ENCODE data around the gene GPR146. TPM values are rescaled to one million over a fixed set of nuclear protein-coding genes. Genes with fewer than 3 reads are reported as not detected.

GPR146 gene
- total RNA-seq, 2 donors from 2014 or later, result 9.4 to 14.3 TPM

GRCh38 chr7:1053816-1054370, 9.5 kb downstream of the GPR146 start:
- DNase-seq (ENCODE audit: low spot score), result no peak
- intact Hi-C loops (cut with DNase I), result no loop called here

GRCh38 chr7:1054438-1054837, 10.1 kb downstream of the GPR146 start:
- DNase-seq (ENCODE audit: low spot score), result no peak
- intact Hi-C loops (cut with DNase I), result no loop called here

DNA sequence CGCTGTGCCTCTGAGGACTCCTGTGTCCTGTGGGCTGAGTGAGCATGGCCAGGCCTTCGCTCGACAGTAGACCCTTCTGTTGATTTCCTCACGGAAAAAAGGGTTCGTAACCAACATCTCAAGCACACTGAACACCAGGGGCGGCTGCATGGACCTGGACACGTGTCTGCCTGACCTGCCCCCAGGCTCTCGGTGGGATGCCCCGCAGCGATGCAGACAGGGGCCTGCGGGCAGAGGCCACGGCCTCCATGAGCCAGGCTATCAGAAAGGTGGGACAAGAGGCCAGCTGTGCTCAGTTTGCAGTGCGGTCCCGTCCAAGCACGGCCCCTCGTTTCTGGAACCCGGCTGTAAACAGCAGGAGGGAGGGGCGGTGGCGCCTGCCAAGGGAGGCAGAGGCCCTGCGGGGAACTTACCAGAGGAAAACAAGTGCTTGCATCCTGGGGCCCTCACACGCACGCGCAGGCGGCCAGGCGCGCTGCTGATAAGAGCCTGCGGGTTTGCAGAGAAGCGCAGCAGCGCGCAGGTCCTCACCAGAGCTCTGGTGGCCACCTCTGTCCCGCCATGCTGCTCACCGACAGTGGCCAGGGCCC, 10.6 kb downstream of the GPR146 start:
- DNase-seq (ENCODE audit: low spot score), result peak; percentile 90

DNA sequence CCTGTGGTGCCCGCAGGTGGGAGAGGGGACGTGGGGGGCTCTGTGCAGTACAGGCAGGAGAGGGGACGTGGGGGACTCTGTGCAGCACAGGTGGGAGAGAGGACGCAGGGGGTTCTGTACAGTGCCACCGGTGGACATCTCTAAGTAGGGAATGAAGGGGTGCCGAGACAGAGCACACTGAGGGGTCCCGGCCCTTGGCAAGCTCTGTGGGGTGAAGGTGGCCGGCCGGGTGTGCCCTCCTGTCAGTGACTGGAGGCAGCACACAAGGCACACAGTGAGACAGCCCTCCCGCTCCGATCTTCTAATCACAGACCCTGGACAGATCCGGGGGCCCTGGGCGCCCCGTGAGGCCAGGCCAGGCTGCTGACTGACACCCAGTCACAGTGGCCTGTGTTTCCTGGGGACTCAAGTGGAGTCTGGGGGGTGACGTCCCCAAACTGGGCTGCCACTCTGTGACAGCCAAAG, 11.2 kb downstream of the GPR146 start:
- intact Hi-C loops (cut with DNase I), result no loop called here
- no peak for DNase-seq (ENCODE audit: low spot score)

More for the DNA sequence above, 10.6 kb downstream of the GPR146 start:
- intact Hi-C loops (cut with DNase I), result no loop called here

DNA sequence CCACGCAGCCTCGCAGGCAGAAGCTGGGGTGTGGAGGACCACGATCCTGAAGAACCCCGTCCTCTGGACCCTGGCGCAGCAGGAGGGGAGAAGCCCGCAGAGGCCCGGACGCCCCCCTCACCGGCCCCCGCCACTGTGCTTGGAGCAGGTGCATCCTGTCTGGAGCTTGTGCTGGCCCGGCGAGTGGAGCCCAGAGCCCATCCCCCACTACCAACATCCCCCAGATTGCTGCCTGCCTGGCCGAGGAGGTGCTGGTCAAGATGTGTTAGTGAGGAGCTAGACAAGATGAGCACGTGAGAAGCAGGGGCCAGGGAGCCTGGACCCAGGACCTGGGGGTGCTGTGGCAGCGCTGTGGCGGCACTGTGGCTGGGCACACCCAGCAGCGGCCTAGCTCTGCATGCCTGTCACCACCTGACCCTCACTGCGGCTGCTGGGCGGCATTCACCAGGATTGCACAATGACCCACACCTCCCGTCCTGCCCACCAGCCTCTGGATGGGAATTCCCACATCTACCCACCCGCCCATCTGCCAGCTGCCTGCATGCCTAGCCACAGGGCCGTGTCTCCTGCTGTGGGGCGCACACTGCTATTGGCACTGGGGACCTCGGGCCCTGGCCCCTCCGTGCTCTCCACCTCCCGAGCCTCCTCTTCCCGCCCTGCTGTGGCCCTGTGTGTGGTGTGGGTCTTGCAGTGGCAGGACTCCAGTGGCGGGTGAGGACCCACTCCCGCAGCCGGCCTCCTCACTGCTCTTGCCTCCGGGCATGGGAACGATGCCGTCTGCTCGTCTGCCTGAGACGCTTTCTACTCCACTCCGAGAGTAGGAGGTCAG, 11.8 kb downstream of the GPR146 start:
- intact Hi-C loops (cut with DNase I), result no loop called here
- DNase-seq (ENCODE audit: low spot score), result no peak

- intact Hi-C loops (cut with DNase I), result no loop called here
- no peak for DNase-seq (ENCODE audit: low spot score)
These were observed 12.6 kb downstream of the GPR146 start for GRCh38 chr7:1056785-1057410.

DNA sequence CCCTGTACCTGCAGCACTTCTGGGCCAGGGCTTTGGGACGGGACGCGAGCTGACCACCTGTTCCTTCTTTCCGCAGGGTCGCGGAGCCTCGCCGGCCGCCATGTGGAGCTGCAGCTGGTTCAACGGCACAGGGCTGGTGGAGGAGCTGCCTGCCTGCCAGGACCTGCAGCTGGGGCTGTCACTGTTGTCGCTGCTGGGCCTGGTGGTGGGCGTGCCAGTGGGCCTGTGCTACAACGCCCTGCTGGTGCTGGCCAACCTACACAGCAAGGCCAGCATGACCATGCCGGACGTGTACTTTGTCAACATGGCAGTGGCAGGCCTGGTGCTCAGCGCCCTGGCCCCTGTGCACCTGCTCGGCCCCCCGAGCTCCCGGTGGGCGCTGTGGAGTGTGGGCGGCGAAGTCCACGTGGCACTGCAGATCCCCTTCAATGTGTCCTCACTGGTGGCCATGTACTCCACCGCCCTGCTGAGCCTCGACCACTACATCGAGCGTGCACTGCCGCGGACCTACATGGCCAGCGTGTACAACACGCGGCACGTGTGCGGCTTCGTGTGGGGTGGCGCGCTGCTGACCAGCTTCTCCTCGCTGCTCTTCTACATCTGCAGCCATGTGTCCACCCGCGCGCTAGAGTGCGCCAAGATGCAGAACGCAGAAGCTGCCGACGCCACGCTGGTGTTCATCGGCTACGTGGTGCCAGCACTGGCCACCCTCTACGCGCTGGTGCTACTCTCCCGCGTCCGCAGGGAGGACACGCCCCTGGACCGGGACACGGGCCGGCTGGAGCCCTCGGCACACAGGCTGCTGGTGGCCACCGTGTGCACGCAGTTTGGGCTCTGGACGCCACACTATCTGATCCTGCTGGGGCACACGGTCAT, 13.3 kb downstream of the GPR146 start:
- intact Hi-C loops (cut with DNase I), result no loop called here
- DNase-seq (ENCODE audit: low spot score), result no peak

DNA sequence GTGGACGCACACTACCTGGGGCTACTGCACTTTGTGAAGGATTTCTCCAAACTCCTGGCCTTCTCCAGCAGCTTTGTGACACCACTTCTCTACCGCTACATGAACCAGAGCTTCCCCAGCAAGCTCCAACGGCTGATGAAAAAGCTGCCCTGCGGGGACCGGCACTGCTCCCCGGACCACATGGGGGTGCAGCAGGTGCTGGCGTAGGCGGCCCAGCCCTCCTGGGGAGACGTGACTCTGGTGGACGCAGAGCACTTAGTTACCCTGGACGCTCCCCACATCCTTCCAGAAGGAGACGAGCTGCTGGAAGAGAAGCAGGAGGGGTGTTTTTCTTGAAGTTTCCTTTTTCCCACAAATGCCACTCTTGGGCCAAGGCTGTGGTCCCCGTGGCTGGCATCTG, 14.0 kb downstream of the GPR146 start:
- intact Hi-C loops (cut with DNase I), result no loop called here
- DNase-seq (ENCODE audit: low spot score), result no peak

DNA sequence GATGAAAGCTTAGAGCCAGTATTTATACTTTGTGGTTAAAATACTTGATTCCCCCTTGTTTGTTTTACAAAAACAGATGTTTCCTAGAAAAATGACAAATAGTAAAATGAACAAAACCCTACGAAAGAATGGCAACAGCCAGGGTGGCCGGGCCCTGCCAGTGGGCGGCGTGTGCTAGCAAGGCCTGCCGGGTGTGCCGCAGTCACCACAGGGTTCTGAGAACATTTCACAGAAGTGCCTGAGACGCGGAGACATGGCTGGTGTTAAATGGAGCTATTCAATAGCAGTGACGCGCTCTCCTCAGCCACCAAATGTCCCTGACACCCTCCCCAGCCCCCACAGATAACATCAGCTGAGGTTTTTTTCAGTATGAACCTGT, 14.5 kb downstream of the GPR146 start:
- intact Hi-C loops (cut with DNase I), result no loop called here
- DNase-seq (ENCODE audit: low spot score), result no peak

DNA sequence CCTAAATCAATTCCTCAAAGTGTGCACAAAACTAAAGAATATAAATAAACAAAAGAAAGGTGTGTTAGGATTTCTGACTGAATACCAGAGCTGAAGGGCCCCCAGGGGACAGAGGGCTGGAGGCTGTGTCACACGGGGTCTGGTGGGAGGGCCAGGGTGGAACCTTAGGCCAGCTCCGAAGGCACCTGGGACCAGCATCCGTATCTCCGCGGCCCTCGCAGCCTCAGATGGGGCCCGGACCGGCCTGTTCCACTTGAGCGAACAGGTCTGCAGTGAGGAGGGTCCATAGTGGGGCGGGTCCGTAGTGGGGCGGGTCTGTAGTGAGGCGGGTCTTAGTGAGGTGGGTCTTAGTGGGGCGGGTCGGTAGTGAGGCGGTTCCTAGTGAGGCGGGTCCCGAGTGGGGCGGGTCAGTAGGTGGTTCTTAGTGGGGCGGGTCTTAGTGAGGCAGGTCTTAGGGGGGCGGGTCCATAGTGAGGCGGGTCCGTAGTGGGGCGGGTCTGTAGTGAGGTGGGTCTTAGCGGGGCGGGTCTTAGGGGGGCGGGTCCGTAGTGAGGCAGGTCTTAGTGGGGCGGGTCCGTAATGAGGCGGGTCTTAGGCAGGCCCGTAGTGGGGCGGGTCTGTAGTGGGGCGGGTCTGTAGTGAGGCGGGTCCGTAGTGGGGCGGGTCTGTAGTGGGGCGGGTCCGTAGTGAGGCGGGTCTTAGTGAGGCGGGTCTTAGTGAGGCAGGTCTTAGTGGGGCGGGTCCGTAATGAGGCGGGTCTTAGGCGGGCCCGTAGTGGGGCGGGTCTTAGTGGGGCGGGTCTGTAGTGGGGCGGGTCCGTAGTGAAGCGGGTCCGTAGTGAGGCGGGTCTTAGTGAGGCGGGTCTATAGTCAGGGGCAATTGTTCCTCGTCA, 15.1 kb downstream of the GPR146 start:
- intact Hi-C loops (cut with DNase I), result no loop called here
- no peak for DNase-seq (ENCODE audit: low spot score)

GRCh38 chr7:1060315-1061072, 16.1 kb downstream of the GPR146 start:
- DNase-seq (ENCODE audit: low spot score), result no peak
- intact Hi-C loops (cut with DNase I), result no loop called here

- intact Hi-C loops (cut with DNase I), result no loop called here
- DNase-seq (ENCODE audit: low spot score), result no peak
These were observed 16.8 kb downstream of the GPR146 start for GRCh38 chr7:1061180-1061579.

- intact Hi-C loops (cut with DNase I), result loop anchor here in 1 of 2 donors (1.0 kb wide), 1 partner anchor 39 kb away; no protein-coding TSS in a partner anchor
- no peak for DNase-seq (ENCODE audit: low spot score)
These were observed 18.2 kb downstream of the GPR146 start for GRCh38 chr7:1062296-1063294.

DNA sequence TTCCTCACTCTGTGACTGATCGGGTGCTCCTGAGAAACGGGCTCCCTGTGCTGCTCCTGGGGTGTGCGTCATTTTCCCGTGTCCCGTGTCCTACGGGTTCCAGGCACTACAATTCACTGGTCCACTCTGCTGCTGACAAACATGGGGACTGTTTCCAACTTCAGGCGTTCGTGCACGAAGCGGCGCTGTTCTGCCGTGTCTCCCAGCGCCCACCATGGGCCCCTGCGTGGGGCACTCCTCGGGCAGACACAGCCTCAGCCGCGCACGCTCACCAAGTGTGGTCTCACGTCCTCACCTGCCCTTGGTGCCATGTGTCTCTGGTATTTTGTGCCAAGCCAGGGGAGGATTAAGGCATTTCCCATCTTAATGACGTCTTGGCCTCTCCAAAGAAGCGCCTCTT, 19.0 kb downstream of the GPR146 start:
- intact Hi-C loops (cut with DNase I), result no loop called here
- DNase-seq (ENCODE audit: low spot score), result no peak

DNA sequence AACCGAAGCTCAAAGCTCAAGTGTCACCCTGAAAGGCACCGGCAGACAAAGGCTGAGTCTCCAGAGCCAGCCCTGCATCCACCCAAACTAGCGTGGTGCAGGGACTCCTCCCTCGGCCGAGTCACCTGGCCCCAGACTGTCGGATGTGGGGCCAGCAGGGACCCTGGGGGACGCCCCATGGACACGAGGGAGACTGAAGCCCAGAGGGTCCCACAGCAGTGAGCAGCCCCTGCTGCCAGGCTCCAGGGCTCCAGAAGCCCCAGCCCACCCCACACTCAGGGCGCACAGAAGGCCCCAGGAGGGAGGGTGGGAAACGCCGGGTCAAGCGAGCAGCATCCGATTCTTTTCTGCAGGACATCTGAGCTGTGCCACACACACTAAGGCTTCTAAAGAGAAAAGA, 20.2 kb downstream of the GPR146 start:
- intact Hi-C loops (cut with DNase I), result loop anchor here in 1 of 2 donors (2.0 kb wide), 1 partner anchor 72 kb away; no protein-coding TSS in a partner anchor
- no peak for DNase-seq (ENCODE audit: low spot score)

DNA sequence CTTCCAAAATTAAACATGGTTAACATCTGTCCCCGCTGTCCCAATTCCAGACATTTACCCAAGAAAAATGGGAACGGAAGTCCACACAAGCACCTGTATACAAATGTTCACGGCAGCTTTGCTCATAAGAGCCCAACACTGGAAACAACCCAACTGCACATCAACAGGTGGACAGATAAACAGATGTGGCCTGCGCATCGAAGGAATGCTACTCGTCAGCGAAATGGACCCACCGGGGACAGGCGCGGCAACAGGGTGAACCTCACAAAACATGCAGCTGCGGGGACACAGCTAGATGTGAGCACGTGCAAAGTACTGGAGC, 20.9 kb downstream of the GPR146 start:
- DNase-seq (ENCODE audit: low spot score), result no peak
- intact Hi-C loops (cut with DNase I), result loop anchor here (1.0 to 2.0 kb wide), 2 partner anchors 70 to 72 kb away; no protein-coding TSS in a partner anchor

Data from posterior vena cava (tissue), 2 donors.